NCI-H82 treated with DMSO at 0.1 percent for 48 hours (cell line): Measurements from ENCODE around the gene CCDC102A.

ENCODE experiments used
- DNase-seq: peaks from one replicate; lab custom pipeline; 2025; ENCODE audit not compliant: unreplicated experiment; lab: John Stamatoyannopoulos, UW

The CCDC102A gene

DNA sequence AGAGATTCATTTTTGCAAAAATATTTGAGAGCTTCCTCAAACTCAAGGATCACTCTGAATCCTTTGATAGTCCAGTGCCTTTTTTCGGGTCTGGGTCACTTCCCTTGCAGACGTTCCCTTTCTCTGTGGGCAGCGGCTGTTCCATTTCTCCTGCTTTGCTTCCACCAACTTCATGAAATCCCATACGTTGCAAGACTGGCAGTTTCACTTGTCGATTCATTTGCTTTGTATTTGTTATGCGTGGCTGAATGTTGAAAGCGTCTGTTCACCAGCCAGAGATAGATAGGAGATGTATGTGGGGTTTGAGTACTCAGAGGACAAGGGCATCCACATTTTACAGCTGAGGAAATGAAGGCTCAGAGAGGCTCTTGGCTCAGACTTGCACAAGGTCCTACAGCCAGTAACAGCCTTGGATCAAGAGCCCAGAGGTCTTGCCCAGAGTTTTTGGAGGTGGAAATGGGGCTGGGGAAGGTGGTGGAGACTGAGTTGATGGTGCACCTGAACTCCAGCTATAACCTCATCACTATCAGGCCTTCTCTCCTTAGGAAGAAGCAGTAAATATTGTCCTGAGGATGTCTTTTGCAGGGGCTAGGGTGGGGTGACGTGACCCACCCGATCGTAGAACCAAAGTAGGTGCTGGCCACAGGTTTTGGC is 1.3 kb upstream of the CCDC102A start:
- DNase-seq, result no peak

DNA sequence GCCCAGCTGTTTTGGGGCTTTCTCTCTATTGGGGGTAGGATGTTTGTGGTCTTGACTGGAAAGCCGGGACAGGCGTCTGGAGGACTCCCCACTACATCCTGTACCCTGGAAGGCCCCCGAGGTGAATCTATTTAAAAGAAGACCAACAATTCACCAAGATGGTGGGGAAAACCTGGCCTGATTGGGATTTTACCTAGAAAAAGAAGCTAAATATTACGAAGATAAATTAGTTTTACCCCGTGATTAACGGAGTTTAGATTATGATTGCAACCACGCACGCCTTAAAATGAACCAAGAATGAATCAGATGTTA is 779 bp upstream of the CCDC102A start:
- no peak for DNase-seq

DNA sequence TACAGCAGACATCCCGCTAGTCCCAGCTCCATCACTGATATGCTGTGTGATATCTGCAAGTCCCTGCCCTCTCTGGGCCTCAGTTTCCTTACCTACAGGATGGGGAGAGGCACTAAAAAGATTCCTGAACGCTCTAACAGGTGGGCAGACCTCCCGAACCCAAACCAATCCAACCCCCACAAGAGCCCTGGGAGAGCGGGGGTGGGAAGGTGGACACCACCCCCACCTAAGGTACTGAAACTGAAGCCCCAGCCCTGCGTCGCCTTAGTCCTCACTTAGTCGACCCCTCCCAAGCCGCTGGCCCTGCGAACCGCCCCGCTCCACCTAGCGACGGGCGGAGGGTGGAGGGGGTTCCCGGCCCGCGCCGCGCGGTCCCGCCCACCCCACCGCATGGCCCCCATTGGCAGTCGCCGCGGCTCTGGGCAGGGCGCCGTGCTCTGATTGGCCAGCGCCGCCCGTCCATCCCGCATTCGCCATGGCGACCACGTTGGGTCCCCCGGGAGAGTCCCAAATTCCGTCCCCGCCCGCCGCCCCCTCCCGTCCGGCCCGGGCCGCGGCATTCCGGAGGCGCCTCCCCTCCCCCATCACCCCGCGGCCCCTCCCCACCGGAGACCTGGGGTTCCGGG is 578 bp downstream of the CCDC102A start:
- DNase-seq, result peak; percentile 19

DNA sequence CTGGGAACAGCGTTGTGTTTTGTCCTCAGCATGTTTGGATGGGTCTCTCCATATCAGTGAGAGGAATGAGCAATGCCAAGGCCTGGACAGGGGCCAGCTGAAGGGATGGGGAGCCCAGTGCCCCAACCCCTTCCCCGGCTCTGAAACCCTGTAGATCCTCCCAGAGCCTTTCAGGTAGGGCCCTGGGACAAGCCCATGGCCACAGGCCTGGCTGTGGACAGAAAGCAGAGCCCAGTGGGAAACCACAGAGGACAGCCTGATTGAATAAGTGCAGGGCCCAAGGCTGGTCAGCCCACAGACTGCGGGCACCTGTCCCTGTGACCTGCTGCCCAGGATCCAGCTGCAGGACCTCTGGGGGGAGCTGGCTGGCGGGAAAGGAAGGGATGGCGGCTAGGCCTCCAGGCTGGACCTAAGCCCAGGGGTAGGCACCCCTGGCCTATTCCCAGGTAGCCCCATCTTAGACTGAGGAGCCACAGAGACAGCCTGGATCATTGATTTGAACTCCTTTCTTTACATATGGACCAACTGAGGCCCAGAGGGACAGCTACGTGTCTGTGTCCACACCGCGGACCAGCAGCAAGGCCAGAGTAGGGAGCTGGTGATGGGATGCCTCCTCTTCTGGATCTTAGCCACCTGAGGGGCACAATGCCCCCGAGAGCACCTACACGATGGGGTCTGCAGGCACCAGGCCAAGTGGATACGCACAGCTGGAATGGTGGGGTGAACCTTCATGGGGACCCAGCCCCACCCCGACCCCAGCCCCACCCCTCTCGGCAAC is 1.3 kb downstream of the CCDC102A start:
- no peak for DNase-seq

DNA sequence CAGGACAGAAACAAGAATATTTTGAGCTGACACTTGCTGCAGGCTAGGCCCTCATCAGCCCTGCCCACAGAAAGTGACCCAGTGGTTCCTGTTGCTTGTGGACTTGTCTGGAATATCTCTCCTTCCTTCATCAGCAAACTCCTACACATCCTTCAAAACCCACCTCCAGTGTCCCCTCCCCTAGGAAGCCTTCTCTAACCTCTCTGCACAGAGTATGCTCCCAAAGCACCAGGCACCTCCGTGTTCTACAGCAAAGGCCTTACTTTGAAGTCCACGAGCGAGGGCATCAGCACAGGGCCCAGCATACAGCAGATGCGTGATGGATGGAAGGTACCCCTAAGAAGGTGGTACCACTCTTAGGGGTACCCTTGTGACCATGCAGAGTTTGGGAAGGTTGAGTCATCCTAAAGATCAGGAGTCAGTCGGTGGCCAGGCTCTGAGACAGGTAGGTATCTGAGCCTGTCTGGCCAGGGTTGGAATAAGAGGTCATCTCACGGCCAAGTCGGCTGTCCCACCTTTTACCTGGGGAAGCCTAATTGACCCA is 2.0 kb downstream of the CCDC102A start:
- DNase-seq, result no peak

DNA sequence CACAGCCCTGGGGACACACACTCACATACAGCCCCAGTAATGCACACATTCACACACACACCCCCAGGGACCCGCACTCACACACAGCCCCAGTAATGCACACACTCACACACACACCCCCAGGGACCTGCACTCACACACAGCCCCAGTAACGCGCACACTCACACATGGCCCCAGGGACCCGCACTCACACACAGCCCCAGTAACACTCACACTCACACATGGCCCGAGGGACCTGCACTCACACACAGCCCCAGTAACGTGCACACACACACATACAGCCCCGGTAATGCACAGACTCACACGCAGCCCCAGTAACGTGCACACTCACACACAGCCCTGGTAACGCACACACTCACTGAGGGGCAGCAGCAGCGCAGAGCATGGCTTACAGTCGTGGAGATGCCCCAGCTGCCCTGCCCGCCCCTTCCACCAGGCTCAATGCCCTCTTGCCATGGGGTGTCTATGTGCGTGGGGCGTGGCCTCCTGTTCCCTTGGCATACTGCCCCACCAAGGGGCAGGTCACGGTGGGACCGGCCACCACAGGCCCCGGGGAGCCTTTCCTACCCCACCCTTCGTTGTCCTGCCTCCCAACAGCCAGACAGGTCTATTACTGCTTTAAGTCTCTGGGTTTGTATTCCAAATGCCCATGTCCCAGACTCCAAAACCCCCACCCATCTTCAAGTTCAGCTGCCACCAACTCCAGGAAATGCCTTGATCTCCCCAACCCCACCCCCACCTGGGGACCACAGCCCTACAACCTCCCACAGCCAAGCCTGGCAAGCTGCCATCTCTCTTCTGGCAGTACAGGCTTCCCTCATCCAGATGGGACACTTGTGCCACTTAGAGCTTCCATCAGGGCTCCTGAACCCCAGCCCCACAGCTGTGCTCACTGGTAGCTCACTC is 2.7 kb downstream of the CCDC102A start:
- no peak for DNase-seq

DNA sequence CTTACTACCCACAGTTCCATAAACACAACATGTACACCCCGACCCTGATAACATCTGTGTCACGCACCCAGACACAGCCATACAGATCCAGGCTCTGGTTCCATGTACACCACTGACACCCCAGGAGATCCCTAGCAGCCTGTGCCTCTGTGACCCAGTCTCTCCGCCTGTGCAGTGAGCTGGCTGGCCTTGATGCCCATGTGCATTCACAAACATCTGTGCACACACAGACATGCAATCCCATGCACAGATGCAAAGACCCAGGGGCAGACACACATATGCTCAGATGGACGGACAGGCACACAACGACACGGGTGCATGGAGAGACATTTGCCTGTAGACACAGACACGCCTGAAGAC is 4.1 kb downstream of the CCDC102A start:
- DNase-seq, result no peak

DNA sequence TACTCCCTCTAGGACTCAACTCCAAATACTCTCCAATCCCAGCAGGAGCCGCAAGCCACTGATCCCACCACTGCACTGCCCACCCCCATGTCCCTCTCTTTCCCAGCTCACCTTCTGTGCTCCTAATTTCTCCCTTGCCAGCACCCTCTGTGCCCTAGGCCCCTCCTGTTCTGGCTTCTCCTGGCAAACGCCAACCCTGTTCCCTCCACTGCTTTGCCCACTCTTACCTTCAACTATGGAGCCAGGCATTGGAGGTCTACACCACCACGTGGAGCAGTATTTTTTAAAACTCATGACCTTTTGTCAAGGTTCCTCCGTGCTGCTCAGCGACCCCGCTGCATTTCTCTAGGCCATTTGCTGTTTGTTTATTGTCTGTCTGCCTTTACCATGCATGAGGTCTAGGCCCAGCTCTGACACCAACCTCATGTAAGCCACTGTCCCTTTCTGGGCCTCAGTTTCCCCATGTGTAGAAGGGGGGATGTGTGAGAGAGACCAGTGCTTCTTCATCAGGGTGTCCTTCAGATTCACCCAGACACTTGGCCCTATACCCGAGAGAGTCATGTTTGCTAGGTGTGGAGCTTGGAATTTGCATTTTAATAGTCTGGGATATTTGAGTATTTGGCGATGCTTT is 4.6 kb downstream of the CCDC102A start:
- no peak for DNase-seq

DNA sequence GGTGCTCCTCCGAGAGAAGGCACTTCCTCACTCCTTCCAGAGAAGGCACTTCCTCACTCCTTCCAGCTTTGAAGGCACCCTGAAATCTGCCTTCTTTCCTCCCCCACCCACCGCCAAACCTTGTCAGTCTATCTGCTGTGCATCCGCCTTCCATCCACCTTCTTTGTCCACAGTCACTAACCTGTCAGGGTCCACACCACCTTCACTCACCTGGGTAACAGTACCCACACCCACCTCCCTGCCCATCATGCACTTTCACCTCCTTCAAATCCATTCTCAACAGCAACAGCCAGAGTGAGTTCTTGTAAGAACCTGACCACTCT is 5.2 kb downstream of the CCDC102A start:
- DNase-seq, result no peak

DNA sequence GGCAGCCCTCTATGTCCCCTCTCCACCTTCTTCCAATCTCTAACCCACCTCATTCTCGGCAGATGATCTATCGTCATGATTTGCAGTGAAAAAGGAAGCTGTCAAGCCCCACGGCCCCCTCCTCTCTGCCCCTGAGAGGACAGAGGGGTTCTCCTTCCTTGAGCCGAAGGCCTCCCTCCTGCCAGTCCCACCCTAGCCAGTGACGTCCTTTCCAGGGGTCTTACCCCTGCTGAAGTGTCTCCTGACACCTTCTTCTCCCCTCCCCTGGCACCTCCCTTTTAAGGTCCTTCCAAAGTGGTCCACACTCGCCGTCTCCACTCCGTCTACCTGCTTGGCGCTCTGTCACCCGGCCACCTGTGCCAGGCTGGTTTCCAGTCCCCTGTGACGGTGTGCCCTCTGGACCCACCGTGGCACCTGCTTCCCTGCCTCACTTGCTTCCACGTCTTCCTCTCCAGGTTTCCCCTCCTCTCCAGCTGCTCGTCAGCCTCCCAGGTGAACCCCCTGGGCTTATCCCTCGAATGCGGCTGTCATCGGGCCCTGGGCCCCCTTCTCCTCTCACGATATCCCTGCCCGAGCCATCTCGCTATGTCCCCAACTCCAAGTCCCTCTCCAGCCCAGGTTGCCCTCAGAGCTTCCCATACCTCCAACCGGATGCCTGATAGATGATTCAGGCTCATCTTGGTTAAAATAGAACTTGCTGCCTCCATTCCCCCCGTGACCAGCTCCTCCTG is 5.7 kb downstream of the CCDC102A start:
- no peak for DNase-seq

DNA sequence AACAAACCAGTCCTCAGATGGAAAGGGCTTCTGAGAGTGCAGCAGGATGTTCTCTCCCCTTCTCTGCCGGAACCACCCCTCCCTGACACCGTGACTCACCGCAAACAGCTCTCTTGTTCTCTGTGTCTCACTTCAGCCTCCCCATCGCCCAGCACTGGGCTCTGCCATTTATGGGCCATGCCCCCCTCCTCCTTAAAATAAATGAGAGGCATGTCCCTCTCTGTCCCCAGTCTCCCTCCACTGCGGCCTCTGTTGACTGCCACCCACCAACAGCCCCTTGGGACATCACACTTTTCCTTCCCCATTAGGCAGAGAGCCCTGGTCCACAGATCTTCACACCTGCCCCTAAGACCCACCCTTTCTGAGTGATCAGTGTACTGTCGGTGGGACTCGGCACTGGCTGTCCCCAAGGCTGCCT is 6.3 kb downstream of the CCDC102A start:
- no peak for DNase-seq

DNA sequence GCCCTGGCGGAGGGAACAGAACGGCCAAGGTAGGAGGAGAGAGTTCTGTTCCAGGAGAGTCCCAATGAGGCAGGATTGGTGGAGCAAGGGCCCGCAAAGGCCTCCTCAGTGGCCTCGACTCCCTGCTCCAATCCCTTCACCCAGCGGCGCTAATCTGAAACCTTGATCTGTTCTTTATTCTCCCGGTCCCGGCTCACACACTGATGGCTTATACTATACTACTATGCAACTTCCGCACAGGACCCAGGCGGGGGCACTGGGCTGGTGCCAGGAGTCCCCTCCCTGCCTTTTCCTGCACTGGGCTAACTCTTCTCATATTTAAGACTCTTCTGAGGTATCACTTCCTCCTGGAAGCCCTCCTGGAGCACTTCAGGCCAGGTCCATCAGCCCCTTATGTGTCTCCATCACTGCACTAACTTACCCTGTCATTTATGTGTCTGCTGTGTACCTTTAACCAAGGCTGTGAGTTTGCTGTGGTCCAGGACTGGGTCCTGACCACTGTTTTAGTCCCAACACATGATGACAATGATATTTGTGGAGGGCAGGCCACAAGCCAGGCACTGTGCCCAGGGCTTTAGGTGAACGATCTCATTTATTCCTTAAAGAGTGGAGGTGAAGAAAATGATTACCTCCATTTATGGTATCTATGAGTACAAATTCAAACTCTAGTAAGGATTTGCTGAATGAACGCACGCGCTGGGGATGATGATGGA is 6.8 kb downstream of the CCDC102A start:
- DNase-seq, result no peak

DNA sequence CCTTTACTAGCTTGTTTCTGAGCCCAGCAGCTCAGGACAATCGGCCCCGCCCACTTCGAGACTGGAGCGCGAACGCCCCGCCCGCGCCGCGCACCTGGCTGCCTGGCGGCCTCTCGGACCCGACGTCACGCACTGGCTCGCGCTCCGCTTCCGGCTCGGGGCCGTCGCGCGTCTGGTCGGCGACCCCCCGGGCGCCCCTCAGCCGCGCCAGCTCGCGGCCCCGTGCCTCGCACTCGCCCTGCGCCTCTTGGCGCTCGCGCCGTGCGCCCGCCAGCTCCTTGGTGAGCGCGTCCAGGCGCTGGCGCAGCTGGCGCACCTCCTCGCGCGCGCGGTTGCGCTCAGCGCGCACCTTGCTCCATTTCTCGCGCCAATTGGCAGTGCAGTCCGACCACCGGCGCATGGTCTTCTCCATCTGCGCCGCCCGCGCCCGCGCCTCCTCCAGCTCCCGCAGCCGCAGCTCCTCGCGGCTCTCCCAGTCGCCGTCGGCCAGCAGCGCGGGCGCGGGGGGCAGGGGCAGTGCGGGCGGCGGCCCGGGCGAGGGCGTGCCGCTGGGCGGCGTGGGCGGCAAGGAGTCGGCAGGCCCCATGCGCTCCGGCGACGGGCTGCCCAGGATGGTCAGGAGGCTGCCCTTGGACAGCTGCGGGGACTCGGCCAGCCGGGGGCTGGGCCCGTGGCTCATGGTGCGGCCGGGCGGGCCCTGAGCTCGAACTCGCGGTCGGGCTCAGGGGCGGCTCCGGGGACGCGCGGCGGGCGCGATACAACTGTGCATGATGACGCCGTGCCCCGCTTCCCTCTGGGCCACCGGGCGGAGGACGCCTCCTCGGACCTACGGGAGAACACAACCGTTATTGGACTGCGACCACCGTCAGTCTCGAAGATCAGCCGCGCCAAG is 7.6 kb downstream of the CCDC102A start:
- DNase-seq, result no peak

DNA sequence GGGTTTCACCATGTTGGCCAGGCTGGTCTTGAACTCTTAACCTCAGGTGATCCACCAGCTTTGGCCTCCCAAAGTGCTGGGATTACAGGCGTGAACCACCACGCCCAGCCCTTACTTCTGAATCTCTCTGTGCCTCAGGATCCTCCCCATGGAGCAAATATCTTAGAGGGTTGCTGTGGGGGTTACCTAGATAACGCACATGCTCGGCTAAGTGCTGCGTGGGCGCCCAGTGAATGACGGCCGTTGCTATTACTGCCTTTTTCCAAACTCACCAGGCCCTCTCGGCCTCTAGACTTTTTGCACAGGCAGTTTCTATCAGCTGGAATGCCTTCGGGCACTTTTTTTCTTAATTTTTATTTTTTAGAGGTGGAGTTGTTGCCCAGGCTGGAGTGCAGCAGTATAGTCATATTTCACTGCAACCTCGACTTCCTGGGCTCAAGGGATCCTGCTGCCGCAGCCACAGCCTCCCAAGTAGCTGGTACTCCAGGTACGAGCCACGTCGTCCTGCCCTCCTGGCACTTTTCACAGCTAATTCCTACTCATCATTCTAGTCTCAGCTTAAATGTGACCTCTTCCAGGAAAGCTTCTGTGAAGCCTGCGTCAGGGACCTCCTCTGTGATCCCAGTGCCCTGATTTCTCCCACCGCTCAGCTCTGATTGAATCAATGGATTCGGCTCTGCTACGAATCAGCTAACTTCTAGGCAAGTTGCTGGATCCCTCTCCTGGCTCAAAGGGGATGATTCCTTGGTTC is 8.6 kb downstream of the CCDC102A start:
- DNase-seq, result no peak

DNA sequence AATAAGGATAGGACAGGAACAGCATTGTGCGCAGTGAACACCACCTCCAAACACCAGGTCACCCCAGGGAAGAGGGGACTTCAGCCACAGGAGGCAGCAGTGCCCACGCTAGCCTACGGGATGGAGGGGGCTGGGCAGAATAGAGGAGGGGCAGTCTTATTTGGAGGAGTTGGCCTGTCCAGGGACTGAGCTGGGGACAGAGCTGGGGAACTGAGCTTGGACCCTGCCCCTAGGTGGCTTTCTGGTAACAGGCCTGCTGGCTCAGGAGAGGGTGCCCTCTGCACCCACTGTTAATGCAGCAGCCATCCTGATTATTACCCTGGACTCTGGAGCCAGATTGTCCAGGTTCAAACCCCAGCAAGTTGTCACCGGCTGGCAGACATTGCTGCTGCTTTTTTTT is 9.3 kb downstream of the CCDC102A start:
- no peak for DNase-seq

DNA sequence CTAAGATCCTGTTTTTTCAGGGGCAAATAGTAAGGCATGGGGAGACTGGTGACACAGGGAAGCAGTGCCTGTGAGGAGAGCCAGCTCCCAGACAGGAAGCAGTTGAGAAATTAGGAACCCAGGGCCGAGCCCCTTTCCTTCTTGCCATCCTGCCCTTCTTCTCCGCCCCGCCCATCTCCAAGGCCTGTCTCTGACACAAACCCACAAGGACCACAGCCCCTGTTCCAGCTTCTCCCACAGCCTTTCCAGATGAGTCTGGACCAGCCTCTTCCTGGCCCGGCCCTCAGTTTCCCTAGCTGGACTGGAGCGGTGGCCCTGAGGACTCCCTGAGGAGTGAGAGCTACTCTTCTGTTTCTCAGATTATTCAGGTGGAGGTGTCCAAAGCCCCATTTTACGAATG is 9.9 kb downstream of the CCDC102A start:
- no peak for DNase-seq

DNA sequence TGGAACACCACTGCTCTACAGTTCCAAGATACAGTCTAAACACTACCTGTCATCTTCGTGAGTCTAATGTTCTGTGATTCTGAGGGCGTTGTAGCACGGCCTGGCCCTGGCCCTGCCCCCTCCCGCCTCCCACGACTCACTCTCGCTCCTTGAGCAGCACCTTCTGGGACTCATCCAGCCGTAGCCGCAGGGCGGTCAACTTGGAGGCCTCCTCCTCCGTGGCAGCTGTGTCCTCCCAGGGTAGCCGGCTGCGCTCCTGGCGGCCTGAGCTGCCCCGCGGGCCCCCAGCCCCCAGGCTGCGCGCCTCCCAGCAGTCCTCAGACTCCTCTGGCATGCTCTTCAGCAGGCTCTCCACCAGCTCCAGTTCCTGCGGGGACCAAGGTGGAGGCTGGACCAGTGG is 10.6 kb downstream of the CCDC102A start:
- DNase-seq, result no peak

DNA sequence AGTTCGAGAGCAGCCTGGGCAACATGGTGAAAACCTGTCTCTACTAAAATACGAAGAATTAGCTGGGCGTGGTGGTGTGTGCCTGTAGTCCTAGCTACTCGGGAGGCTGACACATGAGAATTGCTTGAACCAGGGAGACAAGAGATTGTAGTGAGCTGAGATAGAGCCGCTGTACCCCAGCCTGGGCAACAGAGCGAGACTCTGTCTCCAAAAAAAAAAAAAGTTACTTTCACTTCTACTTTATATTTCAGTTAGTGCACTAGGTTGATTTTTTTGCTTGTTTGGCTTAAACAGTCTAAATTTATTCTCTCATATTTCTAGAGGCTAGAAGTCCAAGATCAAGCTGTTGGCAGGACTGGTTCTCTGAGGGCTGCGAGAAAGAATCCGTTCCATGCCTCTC is 13.4 kb downstream of the CCDC102A start:
- no peak for DNase-seq
